SK-N-MC (cell line): ENCODE data around the gene DSE.

ENCODE experiments used
- FOXP2 ChIP-seq: optimal IDR thresholded peaks from 2 replicates; pipeline ENCODE3; 2011; ENCODE audit warnings: mild to moderate bottlenecking, moderate library complexity; ENCODE audit not compliant: insufficient read depth; ENCODE audit errors: extremely low read length, control extremely low read depth
- POLR2AphosphoS5 ChIP-seq: IDR thresholded peaks from 2 replicates; pipeline ENCODE4 v1.6.1; 2012; ENCODE audit warnings: mild to moderate bottlenecking, low read depth, low read length, borderline replicate concordance

DNA sequence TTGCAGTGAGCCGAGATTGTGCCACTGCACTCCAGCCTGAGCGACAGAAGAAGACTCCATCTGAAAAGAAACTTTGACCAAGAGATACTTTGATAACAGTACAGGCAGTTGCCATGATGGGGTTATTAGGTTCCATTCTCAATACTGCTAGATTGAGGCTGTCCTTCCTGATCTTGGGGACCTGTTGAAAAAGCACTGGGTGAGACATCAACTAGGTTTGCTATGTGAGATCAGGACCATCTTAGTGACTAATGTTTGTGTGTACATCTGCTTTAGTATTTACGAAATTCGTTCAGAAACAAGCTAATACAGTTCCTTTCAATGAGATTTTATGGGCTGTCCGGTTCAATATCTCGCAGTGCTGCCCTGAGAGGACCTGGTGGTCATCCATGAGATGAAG is 2.6 kb downstream of the DSE start:
- no peak for TF ChIP-seq POLR2AphosphoS5
- TF ChIP-seq FOXP2, result no peak
